C4-2B (cell line): ENCODE measurements around the gene M1AP.

Source experiments
- H3K27ac ChIP-seq: fragments of 450-650 bp; 2 replicates; pipeline ENCODE4 v1.5.1; 2017
- ZFX ChIP-seq: fragments of 450-650 bp; IDR thresholded peaks from 2 replicates; pipeline ENCODE4 v1.6.1; 2017
- TF ChIP-seq, protein P1 (sequence below): fragments of 450-650 bp; conservative IDR thresholded peaks from 2 replicates; pipeline ENCODE4 v1.5.1; 2017; ENCODE audit warnings: mild to moderate bottlenecking

M1AP gene

DNA sequence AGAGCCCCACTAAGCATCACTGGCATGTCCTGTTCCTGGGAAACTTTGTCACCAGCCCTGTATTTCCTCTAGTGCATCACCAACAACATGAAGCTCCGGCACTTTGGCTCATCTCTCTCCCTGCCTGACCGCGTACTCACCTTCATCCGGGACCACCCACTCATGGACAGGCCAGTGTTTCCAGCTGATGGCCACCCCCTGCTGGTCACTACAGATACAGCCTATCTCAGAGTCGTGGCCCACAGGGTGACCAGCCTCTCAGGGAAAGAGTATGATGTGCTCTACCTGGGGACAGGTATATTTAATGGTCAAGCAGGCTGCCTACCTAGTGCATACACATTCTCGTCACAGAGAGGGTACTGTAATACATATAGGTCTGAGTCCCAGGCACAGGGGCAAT is 27.0 kb upstream of the M1AP start:
- H3K27ac ChIP-seq, result no peak overlapping the region
- TF ChIP-seq, protein P1, sequence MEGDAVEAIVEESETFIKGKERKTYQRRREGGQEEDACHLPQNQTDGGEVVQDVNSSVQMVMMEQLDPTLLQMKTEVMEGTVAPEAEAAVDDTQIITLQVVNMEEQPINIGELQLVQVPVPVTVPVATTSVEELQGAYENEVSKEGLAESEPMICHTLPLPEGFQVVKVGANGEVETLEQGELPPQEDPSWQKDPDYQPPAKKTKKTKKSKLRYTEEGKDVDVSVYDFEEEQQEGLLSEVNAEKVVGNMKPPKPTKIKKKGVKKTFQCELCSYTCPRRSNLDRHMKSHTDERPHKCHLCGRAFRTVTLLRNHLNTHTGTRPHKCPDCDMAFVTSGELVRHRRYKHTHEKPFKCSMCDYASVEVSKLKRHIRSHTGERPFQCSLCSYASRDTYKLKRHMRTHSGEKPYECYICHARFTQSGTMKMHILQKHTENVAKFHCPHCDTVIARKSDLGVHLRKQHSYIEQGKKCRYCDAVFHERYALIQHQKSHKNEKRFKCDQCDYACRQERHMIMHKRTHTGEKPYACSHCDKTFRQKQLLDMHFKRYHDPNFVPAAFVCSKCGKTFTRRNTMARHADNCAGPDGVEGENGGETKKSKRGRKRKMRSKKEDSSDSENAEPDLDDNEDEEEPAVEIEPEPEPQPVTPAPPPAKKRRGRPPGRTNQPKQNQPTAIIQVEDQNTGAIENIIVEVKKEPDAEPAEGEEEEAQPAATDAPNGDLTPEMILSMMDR, result no peak; the same call in 1 of the 2 replicates
- TF ChIP-seq ZFX, result no peak

DNA sequence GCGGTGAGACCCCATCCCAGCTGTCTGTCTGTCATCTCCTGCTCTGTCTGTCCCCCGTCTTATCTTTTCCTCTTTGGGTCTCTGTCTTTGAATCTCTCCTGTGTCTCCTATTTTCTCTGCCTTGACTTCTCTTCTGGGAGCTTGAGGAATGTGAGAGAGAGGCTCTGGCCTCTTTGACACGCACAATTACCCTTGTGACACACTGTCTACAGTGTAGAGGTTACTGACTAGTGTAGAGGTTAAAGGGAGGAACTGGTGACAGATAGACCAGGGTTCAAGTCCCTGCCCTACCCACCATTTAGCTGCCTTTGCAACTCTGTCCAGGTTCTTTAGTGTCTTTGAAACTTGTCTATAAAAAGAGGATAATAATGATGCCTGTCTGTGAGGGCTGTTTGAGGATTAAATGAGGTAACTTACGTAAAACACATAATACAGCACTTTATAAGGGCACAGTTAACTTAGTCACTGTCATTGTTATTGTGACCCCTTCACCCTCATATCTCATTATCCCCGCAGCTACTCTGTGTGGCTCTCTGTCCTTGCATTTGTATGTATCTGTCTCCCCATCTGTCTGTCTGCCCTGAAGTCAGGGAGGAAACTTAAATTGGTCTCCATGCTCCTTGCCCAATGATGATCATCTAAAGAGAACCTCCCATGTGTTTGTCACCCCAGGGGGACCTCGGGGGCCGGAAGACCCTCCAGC is 25.8 kb upstream of the M1AP start:
- no peak overlapping the region for H3K27ac ChIP-seq

DNA sequence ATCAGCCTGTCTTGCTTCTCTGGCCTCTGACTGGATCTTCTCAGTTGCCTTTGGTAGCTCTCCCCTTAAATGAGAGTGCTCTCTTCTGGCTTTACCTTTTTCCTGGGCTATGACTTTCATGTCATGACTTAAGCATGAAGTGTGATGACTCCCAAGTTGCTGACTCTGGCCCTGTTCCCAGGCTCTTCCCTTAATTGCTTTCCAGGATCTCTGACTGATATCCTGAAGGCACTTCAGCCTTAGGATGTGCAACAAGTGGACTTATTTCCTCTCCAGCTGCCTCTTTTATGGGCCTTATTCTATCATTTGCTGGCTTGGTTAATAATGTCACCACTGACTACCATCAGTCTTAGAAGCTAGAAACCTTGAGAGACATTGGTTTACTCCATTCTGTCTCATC is 23.3 kb upstream of the M1AP start:
- no peak overlapping the region for H3K27ac ChIP-seq
- TF ChIP-seq ZFX, result no peak
- TF ChIP-seq, protein P1, result no peak

More for the DNA sequence above, 25.8 kb upstream of the M1AP start:
- TF ChIP-seq, protein P1, result no peak

DNA sequence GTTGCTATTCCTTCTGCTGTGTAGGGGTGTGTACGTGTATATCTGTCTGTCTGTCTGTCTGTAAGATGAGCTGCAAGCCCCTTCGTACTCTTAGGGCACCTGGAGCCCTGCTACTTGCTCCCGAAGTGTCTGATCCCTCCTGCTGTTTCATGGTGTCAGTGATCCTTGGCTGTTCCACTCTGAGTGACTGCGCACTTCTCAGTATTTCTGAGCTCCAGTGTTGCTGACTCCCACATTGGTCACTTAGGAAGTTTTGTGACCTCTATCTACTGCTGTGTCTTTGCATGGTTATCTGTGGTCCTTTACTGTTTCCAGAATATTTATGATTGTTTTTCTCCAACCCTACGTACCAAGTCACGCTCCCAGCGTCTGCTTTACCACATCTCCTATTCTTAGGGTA is 22.1 kb upstream of the M1AP start:
- no peak overlapping the region for H3K27ac ChIP-seq
- TF ChIP-seq ZFX, result no peak
- TF ChIP-seq, protein P1, result no peak

DNA sequence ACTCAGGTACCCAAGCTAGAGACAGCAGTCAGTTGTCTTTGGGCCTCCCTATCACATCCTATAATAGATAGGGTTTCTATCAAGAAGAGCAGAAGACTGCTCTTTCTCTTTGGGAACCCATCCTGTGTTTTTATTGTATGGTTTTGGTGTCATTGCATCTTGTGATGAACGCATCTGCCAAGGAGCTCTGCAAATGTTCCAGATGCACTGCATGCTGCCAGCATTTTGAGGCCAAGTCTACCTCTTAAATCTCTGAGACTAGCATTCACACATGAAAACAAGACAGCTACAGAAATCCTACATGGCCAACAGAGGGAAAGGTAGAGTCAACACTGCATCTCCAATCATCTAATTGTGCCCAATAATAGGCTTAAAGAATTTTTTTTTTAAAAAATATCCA is 20.0 kb upstream of the M1AP start:
- TF ChIP-seq ZFX, result no peak
- TF ChIP-seq, protein P1, result no peak
- H3K27ac ChIP-seq, result no peak overlapping the region

DNA sequence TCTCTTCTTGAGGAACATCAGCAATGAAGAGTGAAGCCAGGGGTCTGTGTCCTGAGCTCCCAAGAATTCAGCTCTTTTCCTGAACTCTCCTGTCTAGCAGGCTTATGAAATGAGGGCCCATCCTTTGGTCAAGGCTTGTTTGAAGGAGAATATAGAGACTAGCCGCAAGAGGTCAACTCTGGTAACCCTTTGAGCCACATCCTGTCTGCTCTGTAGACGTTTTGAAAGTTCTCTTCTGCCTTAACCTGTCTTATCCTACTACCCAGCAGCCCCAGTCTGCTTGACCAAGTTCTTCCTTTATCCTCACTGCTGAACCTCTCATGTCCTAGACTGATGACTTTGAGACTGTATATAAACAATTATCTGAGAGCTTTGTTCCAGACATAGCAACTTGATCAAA is 11.3 kb upstream of the M1AP start:
- H3K27ac ChIP-seq, result no peak overlapping the region
- no peak for TF ChIP-seq ZFX
- TF ChIP-seq, protein P1, result no peak

DNA sequence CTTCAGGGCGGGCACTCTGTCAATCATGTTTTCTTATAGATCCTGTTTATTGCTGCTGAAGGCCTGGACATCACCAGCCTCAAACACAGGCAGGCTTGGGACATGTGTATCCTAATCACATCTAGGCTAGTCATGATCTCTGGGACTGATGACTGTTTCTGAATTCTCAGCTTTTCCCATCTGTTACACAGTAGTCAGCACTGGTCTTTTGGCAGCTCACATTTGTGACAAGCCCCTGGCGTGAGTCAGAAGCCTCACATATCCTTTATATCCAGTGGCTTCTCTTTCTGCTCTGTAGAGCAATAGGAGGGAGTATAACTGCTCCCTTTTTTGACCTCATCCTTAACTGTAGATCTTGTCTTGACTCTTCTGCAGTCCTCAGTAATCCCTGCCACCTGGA is 10.4 kb upstream of the M1AP start:
- H3K27ac ChIP-seq, result no peak overlapping the region
- TF ChIP-seq, protein P1, result no peak
- TF ChIP-seq ZFX, result no peak
